ENCODE measurements around the gene KRTAP4-8. TPM values are rescaled to one million over a fixed set of nuclear protein-coding genes. Genes with fewer than 3 reads are reported as not detected.
"Not testable (repeated sequence)": the region's sequence is repeated elsewhere in the genome, so short reads cannot be mapped to it uniquely, and the experiment has no call there.

KRTAP4-8 gene
- polyA plus RNA-seq, 1 donor = not detected

GRCh38 chr17:41108728-41109386 lies 10.9 kb upstream of the KRTAP4-8 start:
- not testable (repeated sequence) for DNase-seq

GRCh38 chr17:41107941-41108450 lies 10.1 kb upstream of the KRTAP4-8 start:
- DNase-seq = no peak

GRCh38 chr17:41105347-41105746 lies 7.4 kb upstream of the KRTAP4-8 start, which contains the start of gene KRTAP4-9:
TSS of gene KRTAP4-9 (plus strand) at chr17:41105389. CDS start at chr17:41105389, 0 bp downstream.
- DNase-seq = not testable (repeated sequence)

GRCh38 chr17:41104386-41105038 lies 6.6 kb upstream of the KRTAP4-8 start:
- DNase-seq = not testable (repeated sequence)

- DNase-seq = no peak
Observed at GRCh38 chr17:41103896-41104295, 6.0 kb upstream of the KRTAP4-8 start.

GRCh38 chr17:41101586-41102259 lies 3.8 kb upstream of the KRTAP4-8 start, which contains the start of gene KRTAP4-16:
TSS of gene KRTAP4-16 (minus strand) at chr17:41102209. CDS start at chr17:41102209, 0 bp downstream.
- no peak for DNase-seq

GRCh38 chr17:41099682-41100480 lies 1.9 kb upstream of the KRTAP4-8 start:
- DNase-seq = not testable (repeated sequence)

- DNase-seq = no peak
Observed at GRCh38 chr17:41098481-41098880, 539 bp upstream of the KRTAP4-8 start.

GRCh38 chr17:41096055-41096454 lies 1.9 kb downstream of the KRTAP4-8 start:
- DNase-seq = no peak

GRCh38 chr17:41088760-41089352 lies 9.1 kb downstream of the KRTAP4-8 start:
- DNase-seq = not testable (repeated sequence)

DNA sequence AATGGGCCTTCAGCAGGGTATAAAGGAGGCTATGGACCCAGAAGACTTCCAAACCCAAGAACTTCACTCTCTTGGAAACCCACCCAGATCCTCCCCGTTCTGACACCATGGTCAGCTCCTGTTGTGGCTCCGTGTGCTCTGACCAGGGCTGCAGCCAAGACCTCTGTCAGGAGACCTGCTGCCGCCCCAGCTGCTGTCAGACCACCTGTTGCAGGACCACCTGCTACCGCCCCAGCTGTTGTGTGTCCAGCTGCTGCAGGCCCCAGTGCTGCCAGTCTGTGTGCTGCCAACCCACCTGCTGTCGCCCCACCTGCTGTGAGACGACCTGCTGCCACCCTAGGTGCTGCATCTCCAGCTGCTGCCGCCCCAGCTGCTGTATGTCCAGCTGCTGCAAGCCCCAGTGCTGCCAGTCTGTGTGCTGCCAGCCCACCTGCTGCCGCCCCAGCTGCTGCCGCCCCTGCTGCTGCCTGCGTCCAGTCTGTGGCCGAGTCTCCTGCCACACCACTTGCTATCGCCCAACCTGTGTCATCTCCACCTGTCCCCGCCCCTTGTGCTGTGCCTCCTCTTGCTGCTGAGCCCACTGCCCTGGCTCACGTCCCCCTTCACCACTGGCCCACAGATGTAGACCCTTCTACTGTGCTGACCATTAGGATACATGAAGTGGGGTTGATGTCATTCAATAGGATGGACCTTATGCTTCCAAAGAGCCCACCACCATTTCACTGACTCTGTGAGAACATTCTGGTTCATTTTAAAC lies 13.7 kb downstream of the KRTAP4-8 start, which contains the start of gene KRTAP4-7:
TSS of gene KRTAP4-7 (plus strand) at position 51 of the 757 bp plus-strand sequence. CDS start at position 108, 57 bp downstream.
- DNase-seq = not testable (repeated sequence)

- DNase-seq = not testable (repeated sequence)
Observed at GRCh38 chr17:41083427-41083826, 14.5 kb downstream of the KRTAP4-8 start.

- no peak for DNase-seq
Observed at GRCh38 chr17:41082626-41083025, 15.3 kb downstream of the KRTAP4-8 start.

GRCh38 chr17:41076788-41077187 lies 21.2 kb downstream of the KRTAP4-8 start:
- no peak for DNase-seq

DNA sequence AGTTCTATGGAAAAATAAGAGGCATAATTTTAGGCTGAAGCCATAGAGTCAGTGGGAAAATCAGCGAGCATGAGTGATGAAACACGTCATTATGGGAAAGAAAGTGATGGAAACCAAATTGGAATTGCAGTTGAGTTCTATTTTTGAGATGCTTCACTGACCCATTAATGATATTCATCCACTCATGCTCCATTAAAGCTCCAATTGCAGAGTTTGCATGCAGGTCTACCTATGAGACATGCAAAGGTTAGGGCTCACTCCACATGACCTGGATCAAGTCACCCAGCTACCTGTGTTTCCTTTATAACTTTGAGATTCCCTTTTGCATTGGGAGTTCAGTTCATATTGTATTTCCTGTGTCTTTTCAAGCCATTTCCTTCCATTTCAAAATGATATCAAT lies 24.3 kb downstream of the KRTAP4-8 start:
- DNase-seq = no peak

DNA sequence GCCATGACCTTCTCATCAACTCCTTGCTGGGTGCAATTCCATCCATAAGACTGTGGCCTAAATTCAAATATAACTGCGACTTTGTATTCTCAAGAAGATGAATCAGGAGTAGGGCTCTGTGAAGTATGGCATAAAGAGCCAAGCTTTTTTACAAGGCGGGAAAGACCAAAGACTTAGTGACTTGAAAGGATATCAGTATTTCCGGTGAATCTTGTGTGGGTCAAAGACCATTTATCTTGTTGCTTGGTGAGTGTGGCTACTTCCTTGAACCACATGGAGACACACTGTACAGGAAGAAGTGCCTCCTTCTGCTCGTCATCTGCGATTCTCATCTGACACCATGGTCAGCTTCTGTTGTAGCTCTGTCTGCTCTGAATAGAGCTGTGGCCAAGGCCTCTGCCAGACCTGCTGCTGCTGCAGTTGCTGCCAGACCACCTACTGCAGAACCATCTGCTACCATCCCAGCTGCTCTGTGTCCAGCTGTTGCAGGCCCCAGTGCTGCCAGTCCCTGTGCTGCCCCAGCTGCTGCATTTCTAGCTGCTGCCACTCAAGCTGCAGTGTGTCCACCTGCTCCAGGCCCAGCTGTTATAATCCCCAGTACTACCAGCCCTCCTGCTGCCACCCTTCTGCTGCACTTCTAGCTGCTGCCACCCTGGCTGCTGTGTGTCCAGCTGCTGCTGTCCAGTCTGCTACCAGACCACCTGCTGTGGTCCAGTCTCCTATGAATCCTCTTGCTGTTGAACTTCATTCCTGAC lies 26.2 kb downstream of the KRTAP4-8 start:
- no peak for DNase-seq

DNA sequence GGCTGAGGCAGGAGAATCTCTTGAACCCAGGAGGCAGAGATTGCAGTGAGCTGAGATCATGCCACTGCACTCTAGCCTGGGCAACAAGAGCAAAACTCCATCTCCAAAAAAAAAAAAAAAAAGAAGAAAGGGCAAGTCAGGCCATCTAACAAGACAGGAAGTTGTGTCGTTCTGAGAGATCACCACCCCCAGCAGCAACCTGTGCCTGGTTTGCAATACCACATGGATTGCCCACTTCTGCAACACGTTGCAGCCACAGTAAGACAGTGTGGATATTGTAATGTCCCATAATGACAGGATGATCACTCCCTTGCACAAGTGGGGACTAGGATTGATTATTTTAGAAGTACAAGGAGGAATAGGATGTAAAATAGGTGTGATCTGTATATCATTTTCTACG lies 28.9 kb downstream of the KRTAP4-8 start:
- no peak for DNase-seq

DNA sequence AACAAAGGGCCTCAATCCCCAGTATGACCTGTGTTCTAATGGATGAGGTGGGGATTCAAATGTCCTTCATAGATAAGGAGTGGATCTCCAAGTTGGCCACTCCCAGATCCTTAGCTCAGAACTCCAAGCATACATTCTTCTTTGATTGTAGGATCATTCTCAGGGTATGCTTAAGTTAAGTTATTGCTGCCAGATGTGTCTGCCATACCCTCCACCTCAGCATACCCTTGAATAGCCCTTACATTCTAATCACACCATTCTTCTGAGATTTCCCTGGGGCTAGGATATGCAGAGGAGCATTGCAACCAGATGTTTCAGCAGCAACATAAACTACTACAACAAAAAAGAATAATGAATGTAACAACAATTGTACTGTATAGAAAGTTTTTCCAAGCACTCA lies 30.7 kb downstream of the KRTAP4-8 start:
- no peak for DNase-seq

- DNase-seq = no peak
Observed at GRCh38 chr17:41065829-41066624, 31.9 kb downstream of the KRTAP4-8 start, which contains the start of gene KRTAP2-4. TSS of gene KRTAP2-4 (minus strand) at chr17:41065879. CDS start at chr17:41065845, 34 bp downstream.
